CD4-positive, alpha-beta T cell treated with Interleukin-1 beta for 1 hour (primary cell): ENCODE data around the gene CPB1.

Source experiments
- DNase-seq, 2 donors: peaks; one replicate each; pipeline ENCODE4 v3.0.0-alpha.2; 2020 to 2022

The CPB1 gene

GRCh38 chr3:148833223-148833622 is 5.6 kb downstream of the CPB1 start:
- DNase-seq = no peak

- DNase-seq = no peak
Measured at GRCh38 chr3:148839805-148840204, 12.2 kb downstream of the CPB1 start.

GRCh38 chr3:148840451-148840850 is 12.8 kb downstream of the CPB1 start:
- DNase-seq = no peak

- DNase-seq = no peak
Measured at GRCh38 chr3:148845756-148846395, 18.3 kb downstream of the CPB1 start.

- DNase-seq = no peak
Measured at GRCh38 chr3:148847351-148847750, 19.7 kb downstream of the CPB1 start.

- DNase-seq = no peak
Measured at GRCh38 chr3:148848410-148848809, 20.8 kb downstream of the CPB1 start.

- no peak for DNase-seq
Measured at GRCh38 chr3:148852271-148852992, 24.8 kb downstream of the CPB1 start.

- no peak for DNase-seq
Measured at GRCh38 chr3:148853076-148853475, 25.5 kb downstream of the CPB1 start.

GRCh38 chr3:148854061-148854460 is 26.4 kb downstream of the CPB1 start:
- no peak for DNase-seq

GRCh38 chr3:148856384-148856783 is 28.8 kb downstream of the CPB1 start:
- no peak for DNase-seq

GRCh38 chr3:148857316-148857715 is 29.7 kb downstream of the CPB1 start:
- no peak for DNase-seq

GRCh38 chr3:148861277-148861869 is 33.8 kb downstream of the CPB1 start:
- DNase-seq = peak in 1 of 2 donors; percentile 23

- DNase-seq = no peak
Measured at GRCh38 chr3:148863297-148863696, 35.7 kb downstream of the CPB1 start.

- DNase-seq = no peak
Measured at GRCh38 chr3:148863814-148864213, 36.2 kb downstream of the CPB1 start.

GRCh38 chr3:148865049-148865448 is 37.4 kb downstream of the CPB1 start, which contains the start of gene CPA3:
Gene CPA3 (plus strand): TSS chr3:148865296. CDS start chr3:148865308, 12 bp downstream.
- no peak for DNase-seq

- no peak for DNase-seq
Measured at GRCh38 chr3:148866261-148866660, 38.6 kb downstream of the CPB1 start.

GRCh38 chr3:148873270-148873927 is 45.8 kb downstream of the CPB1 start:
- DNase-seq = no peak

GRCh38 chr3:148873977-148874376 is 46.4 kb downstream of the CPB1 start:
- DNase-seq = no peak

- DNase-seq = no peak
Measured at GRCh38 chr3:148878095-148878494, 50.5 kb downstream of the CPB1 start.

GRCh38 chr3:148879256-148879655 is 51.6 kb downstream of the CPB1 start:
- DNase-seq = no peak

GRCh38 chr3:148880681-148881080 is 53.1 kb downstream of the CPB1 start:
- DNase-seq = no peak

GRCh38 chr3:148881286-148881685 is 53.7 kb downstream of the CPB1 start:
- no peak for DNase-seq

- DNase-seq = no peak
Measured at GRCh38 chr3:148882288-148882687, 54.7 kb downstream of the CPB1 start.

GRCh38 chr3:148883163-148883562 is 55.6 kb downstream of the CPB1 start:
- no peak for DNase-seq
